ENCODE data around the gene DDX42. TPM values are rescaled to one million over a fixed set of nuclear protein-coding genes. Genes with fewer than 3 reads are reported as not detected.

Gene DDX42
- total RNA-seq, 4 donors from 2014 or later: 27.1 to 88.5 (median 51.9) TPM

DNA sequence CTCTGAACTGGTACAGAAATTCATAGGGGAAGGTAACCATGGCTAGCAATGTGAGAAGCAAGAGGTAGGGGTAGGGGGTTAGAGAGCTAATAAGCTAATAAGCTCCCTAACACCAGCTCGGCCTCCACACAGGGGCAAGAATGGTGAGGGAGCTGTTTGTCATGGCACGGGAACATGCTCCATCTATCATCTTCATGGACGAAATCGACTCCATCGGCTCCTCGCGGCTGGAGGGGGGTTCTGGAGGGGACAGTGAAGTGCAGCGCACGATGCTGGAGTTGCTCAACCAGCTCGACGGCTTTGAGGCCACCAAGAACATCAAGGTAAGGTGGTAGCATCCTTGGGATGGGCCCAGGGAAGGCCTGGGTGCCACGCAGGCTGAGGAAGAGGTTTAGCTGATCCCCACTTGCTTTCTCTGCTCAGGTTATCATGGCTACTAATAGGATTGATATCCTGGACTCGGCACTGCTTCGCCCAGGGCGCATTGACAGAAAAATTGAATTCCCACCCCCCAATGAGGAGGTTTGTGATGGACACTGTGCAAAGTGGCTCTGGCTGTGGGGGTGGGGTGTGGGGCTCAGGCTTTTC is 57.0 kb downstream of the DDX42 start:
- 72 to 75% methylated on average over 8 to 11 of the region's 15 CpGs for WGBS, 2 donors
- no peaks in the 10 kb centered on the region for H3K27me3 ChIP-seq
- TF ChIP-seq POLR2A (IDR thresholded peaks at IDR 0.05): no peak
- TF ChIP-seq, protein P1, sequence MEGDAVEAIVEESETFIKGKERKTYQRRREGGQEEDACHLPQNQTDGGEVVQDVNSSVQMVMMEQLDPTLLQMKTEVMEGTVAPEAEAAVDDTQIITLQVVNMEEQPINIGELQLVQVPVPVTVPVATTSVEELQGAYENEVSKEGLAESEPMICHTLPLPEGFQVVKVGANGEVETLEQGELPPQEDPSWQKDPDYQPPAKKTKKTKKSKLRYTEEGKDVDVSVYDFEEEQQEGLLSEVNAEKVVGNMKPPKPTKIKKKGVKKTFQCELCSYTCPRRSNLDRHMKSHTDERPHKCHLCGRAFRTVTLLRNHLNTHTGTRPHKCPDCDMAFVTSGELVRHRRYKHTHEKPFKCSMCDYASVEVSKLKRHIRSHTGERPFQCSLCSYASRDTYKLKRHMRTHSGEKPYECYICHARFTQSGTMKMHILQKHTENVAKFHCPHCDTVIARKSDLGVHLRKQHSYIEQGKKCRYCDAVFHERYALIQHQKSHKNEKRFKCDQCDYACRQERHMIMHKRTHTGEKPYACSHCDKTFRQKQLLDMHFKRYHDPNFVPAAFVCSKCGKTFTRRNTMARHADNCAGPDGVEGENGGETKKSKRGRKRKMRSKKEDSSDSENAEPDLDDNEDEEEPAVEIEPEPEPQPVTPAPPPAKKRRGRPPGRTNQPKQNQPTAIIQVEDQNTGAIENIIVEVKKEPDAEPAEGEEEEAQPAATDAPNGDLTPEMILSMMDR (IDR thresholded peaks at IDR 0.05): no peak
- DNase-seq: no peak
- intact Hi-C loops (cut with DNase I): no loop called here
- H3K9me3 ChIP-seq: no peaks in the 10 kb centered on the region
- peaks cover 41 to 73% (median 63%) of the 10 kb centered on the region in 3 donors for H3K36me3 ChIP-seq
- H3K4me1 ChIP-seq: peaks cover 20 to 69% (median 33%) of the 10 kb centered on the region in 3 donors
- H3K4me3 ChIP-seq: no peak overlapping the region
- H3K27ac ChIP-seq: no peak overlapping the region

DNA sequence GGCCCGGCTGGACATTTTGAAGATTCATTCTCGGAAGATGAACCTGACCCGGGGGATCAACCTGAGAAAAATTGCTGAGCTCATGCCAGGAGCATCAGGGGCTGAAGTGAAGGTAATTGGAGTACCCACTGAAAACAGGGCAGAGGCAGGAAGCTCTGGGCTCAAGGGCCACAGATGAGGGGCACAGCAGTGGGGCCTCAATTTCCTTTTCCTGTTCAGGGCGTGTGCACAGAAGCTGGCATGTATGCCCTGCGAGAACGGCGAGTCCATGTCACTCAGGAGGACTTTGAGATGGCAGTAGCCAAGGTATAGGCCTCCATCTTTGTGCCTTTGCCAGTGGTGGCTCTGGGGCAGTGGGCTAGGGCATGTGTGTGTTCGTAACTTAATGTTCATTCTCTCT is 57.5 kb downstream of the DDX42 start:
- intact Hi-C loops (cut with DNase I): no loop called here
- WGBS, 2 donors: 45 to 87% methylated on average over 3 to 8 of the region's 8 CpGs

DNA sequence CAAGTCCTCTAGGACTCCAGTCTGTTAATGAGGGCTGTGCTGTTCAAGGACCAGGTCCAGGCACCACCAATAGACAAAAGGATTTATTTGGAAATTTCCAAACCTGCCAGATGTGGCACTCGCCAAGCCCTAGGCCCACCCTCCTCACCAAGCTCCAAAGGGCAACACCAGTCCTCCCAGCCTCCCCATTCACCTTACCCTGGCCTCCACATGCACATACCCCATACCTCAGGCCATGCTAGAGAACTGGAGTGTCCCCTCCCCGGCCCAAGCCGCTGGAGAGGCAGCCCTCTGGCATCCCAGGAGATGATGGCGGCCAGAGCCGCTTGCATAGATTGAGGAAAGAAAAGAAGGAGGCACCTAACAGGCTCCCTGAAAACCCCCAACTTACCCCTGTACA is 58.0 kb downstream of the DDX42 start:
- intact Hi-C loops (cut with DNase I): no loop called here
- Histone ChIP-seq H3K36me3 (peaks cover 41 to 83% (median 69%) of the 10 kb centered on the region in 3 donors), H3K27me3 (no peaks in the 10 kb centered on the region), H3K27ac (no peak overlapping the region), H3K4me1 (peaks cover 17 to 71% (median 28%) of the 10 kb centered on the region in 3 donors), H3K4me3 (no peak overlapping the region), H3K9me3 (no peaks in the 10 kb centered on the region)
- TF ChIP-seq, protein P1 (IDR thresholded peaks at IDR 0.05): no peak
- no peak for TF ChIP-seq POLR2A (IDR thresholded peaks at IDR 0.05)
- WGBS, 2 donors: 67 to 69% methylated on average over 1 to 4 of the region's 5 CpGs
- DNase-seq: no peak

More for the DNA sequence above, 57.5 kb downstream of the DDX42 start:
- Histone ChIP-seq H3K4me1 (peaks cover 17 to 67% (median 28%) of the 10 kb centered on the region in 3 donors), H3K9me3 (no peaks in the 10 kb centered on the region), H3K27ac (no peak overlapping the region), H3K36me3 (peaks cover 41 to 78% (median 65%) of the 10 kb centered on the region in 3 donors), H3K4me3 (no peak overlapping the region), H3K27me3 (no peaks in the 10 kb centered on the region)
- no peak for TF ChIP-seq POLR2A (IDR thresholded peaks at IDR 0.05)
- TF ChIP-seq, protein P1 (IDR thresholded peaks at IDR 0.05): no peak
- no peak for DNase-seq

DNA sequence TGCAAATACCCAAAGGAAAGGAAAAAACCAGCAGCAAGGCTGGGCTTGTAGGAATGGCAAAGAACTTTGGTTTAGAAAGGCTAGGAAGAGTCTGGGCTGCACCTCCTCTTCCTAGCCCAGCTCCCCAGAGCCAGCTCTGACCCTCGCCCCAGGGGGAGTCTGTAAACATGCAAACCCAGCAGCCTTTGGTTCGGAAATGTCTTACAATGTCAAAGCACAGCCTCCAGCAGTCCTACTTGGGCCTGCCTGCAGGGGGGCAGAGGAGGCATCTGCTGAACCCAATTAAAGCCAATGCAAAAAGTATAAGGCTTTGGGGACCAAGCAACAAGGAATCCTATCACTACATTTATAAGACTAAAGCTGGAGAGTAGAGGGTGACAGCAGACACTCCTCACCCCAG is 58.5 kb downstream of the DDX42 start:
- Histone ChIP-seq H3K9me3 (no peaks in the 10 kb centered on the region), H3K27me3 (no peaks in the 10 kb centered on the region), H3K4me1 (peaks cover 21 to 76% (median 30%) of the 10 kb centered on the region in 3 donors), H3K36me3 (peaks cover 41 to 88% (median 74%) of the 10 kb centered on the region in 3 donors), H3K27ac (no peak overlapping the region), H3K4me3 (no peak overlapping the region)
- TF ChIP-seq, protein P1 (IDR thresholded peaks at IDR 0.05): no peak
- TF ChIP-seq POLR2A (IDR thresholded peaks at IDR 0.05): no peak
- WGBS, 2 donors: 61 to 90% methylated on average over 2 of the region's 2 CpGs
- intact Hi-C loops (cut with DNase I): no loop called here
- no peak for DNase-seq

DNA sequence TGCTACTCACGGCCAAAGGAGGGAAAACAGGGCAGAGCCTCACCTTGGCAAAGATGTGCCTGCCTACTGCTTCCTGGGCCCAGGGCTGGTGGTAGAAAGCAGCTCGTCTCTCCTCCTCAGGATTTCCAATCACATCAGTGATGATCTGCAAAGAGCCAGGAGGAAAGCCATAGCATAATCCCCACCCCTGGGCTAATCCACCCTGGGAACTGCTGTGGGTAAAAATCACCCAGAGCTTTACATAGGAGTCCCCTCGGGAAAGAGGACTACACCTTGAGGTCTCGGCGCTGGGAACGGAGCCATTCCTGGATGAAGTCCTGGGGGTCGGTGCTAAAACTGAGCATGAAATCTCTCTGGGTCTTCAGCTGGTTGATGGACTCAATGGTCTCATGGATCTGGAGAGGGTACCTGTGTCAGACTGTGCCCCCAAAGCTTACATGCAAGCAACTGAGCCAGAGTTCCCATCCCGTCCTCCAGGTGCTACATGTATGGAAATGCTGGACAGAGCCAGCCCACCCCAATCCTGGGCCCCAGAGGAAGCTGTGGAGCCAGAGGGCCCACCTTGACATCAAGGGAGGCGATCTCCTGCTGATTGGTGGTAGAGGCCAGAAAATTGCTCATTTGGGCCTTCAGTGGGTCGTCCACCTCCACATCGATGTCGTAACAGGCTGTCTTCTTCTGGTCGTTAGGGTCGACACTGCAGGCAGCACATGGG is 59.2 kb downstream of the DDX42 start:
- Histone ChIP-seq H3K27ac (peak overlapping the region in 1 of 4 donors; percentile 2), H3K36me3 (peaks cover 41 to 90% (median 76%) of the 10 kb centered on the region in 3 donors), H3K27me3 (no peaks in the 10 kb centered on the region), H3K4me3 (no peak overlapping the region), H3K9me3 (no peaks in the 10 kb centered on the region), H3K4me1 (peaks cover 28 to 80% (median 34%) of the 10 kb centered on the region in 3 donors)
- DNase-seq: no peak
- 79 to 93% methylated on average over 6 to 12 of the region's 14 CpGs for WGBS, 2 donors
- intact Hi-C loops (cut with DNase I): no loop called here
- TF ChIP-seq, protein P1 (IDR thresholded peaks at IDR 0.05): no peak
- no peak for TF ChIP-seq POLR2A (IDR thresholded peaks at IDR 0.05)

Measured in esophagus squamous epithelium (tissue), 5 donors.